A549 (cell line): ENCODE measurements around the gene GRK5. TPM values are rescaled to one million over a fixed set of nuclear protein-coding genes. Genes with fewer than 3 reads are reported as not detected.

Experiments
- polyA plus RNA-seq, 4 experiments: library from polyadenylated mRNA; depleted of rRNA in 3 of 4; stranded (reverse); fragments of >200 nt; fragmentation: RNase III in 1 of 4; extraction: RNeasy Plus Mini Kit Qiagen cat#74134 plus additional on column Dnase treatment in 1 of 4; gene quantifications; 2 replicates in 3 of 4; 3 replicates in 1 of 4; pipeline ENCODE4 v1.2.3, GENCODE V29; 2011 to 2017
- small RNA-seq, 6 experiments: library from RNA; depleted of rRNA; stranded (forward); fragments of <200 nt; gene quantifications; one replicate each; pipeline ENCODE3, GENCODE V24; 2012

The GRK5 gene
- polyA plus RNA-seq, 2 of the 4 experiments (the other 2 are of a cell fraction): 5.0 to 7.9 TPM

Small RNA genes lying within 50 kb of the gene (small RNA-seq; reads per million reads assigned to genes)
- 0 reads per million in 6 experiments for gene MIR4681
- 0 reads per million in 6 experiments for gene RN7SL749P

Other genes starting within 250 kb of the GRK5 start
- gene NANOS1, start 177.9 kb upstream of the GRK5 start, polyA plus RNA-seq (2011; rRNA removed): 2.7 and 2.9 TPM in 2 replicates
- gene NANOS1, start 177.9 kb upstream of the GRK5 start, polyA plus RNA-seq (2017; fragmentation: RNase III; extraction: RNeasy Plus Mini Kit Qiagen cat#74134 plus additional on column Dnase treatment): 1.4 to 1.7 TPM (median 1.7 TPM) in 3 replicates
- 71.0 and 134 TPM in 2 replicates for gene EIF3A, start 126.8 kb upstream of the GRK5 start, polyA plus RNA-seq (2011; rRNA removed)
- 144 to 154 TPM (median 152 TPM) in 3 replicates for gene EIF3A, start 126.8 kb upstream of the GRK5 start, polyA plus RNA-seq (2017; fragmentation: RNase III; extraction: RNeasy Plus Mini Kit Qiagen cat#74134 plus additional on column Dnase treatment)
- 88.6 and 94.3 TPM in 2 replicates for gene DENND10, start 103.5 kb upstream of the GRK5 start, polyA plus RNA-seq (2011; rRNA removed)
- gene DENND10, start 103.5 kb upstream of the GRK5 start, polyA plus RNA-seq (2017; fragmentation: RNase III; extraction: RNeasy Plus Mini Kit Qiagen cat#74134 plus additional on column Dnase treatment): 47.1 to 49.7 TPM (median 48.4 TPM) in 3 replicates
- 59.4 and 66.0 TPM in 2 replicates for gene SFXN4, start 41.9 kb upstream of the GRK5 start, polyA plus RNA-seq (2011; rRNA removed)
- 39.3 to 44.2 TPM (median 42.7 TPM) in 3 replicates for gene SFXN4, start 41.9 kb upstream of the GRK5 start, polyA plus RNA-seq (2017; fragmentation: RNase III; extraction: RNeasy Plus Mini Kit Qiagen cat#74134 plus additional on column Dnase treatment)
- 673 and 678 TPM in 2 replicates for gene PRDX3, start 28.8 kb upstream of the GRK5 start, polyA plus RNA-seq (2011; rRNA removed)
- gene PRDX3, start 28.8 kb upstream of the GRK5 start, polyA plus RNA-seq (2017; fragmentation: RNase III; extraction: RNeasy Plus Mini Kit Qiagen cat#74134 plus additional on column Dnase treatment): 432 to 442 TPM (median 432 TPM) in 3 replicates